ENCODE results near the gene ATG4C. TPM values are rescaled to one million over a fixed set of nuclear protein-coding genes. Genes with fewer than 3 reads are reported as not detected.
"Not testable (repeated sequence)": the region's sequence is repeated elsewhere in the genome, so short reads cannot be mapped to it uniquely, and the experiment has no call there.

Gene ATG4C
- total RNA-seq, 3 donors from 2014 or later (not counting 1 experiment from before 2014, with no cell fraction given): 4.8 to 9.7 (median 6.3) TPM

DNA sequence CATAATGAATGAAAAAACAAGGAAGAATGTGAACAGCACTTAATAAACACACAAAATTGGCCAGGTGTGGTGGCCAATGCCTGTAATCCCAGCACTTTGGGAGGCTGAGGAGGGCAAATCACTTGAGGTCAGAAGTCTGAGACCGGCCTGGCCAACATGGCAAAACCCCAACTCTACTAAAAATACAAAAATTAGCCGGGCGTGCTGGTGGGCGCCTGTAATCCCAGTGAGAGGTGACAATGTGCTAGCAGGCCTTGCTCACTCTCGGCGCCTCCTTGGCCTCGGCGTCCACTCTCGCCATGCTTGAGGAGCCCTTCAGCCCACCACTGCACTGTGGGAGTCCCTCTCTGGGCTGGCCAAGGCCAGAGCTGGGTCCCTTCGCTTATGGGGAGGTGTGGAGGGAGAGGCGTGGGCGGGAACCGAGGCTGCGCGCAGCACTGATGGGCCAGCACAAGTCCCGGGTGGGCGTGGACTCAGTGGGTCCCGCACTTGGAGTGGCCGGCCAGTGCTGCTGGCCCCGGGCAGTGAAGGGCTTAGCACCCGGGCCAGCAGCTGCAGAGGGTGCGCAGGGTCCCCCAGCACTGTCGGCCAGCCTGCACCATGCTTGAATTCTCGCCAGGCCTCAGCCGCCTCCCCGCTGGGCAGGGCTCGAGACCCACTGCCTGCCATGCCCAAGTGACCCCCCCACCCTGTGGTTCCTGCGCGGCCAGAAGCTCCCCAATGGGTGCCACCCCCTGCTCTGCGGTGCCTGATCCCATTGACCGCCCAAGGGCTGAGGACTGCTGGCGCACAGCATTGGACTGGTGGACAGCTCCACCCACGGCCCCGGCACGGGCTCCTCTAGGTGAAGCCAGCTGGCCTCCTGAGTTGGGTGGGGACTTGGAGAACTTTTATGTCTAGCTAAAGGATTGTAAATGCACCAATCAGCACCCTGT is 30.6 kb upstream of the ATG4C start:
- Mint-ChIP-seq H3K27ac (no peak overlapping the region), H3K27me3 (ENCODE audit: low read depth in 2 of 2) (peaks cover 0 to 3% of the 10 kb centered on the region in 2 donors), H3K4me3 (no peak overlapping the region), H3K4me1 (no peaks in the 10 kb centered on the region), H3K36me3 (no peaks in the 10 kb centered on the region), H3K9me3 (no peaks in the 10 kb centered on the region)
- ATAC-seq (no peak), DNase-seq (no peak)
- TF ChIP-seq, protein P1, sequence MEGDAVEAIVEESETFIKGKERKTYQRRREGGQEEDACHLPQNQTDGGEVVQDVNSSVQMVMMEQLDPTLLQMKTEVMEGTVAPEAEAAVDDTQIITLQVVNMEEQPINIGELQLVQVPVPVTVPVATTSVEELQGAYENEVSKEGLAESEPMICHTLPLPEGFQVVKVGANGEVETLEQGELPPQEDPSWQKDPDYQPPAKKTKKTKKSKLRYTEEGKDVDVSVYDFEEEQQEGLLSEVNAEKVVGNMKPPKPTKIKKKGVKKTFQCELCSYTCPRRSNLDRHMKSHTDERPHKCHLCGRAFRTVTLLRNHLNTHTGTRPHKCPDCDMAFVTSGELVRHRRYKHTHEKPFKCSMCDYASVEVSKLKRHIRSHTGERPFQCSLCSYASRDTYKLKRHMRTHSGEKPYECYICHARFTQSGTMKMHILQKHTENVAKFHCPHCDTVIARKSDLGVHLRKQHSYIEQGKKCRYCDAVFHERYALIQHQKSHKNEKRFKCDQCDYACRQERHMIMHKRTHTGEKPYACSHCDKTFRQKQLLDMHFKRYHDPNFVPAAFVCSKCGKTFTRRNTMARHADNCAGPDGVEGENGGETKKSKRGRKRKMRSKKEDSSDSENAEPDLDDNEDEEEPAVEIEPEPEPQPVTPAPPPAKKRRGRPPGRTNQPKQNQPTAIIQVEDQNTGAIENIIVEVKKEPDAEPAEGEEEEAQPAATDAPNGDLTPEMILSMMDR (IDR thresholded peaks at IDR 0.05): no peak
- H3K4me3 ChIP-seq (ENCODE audit: low read length): no peak overlapping the region
- H3K9me3 ChIP-seq (ENCODE audit: control insufficient read depth, insufficient read depth, low read length): no peaks in the 10 kb centered on the region
- H3K36me3 ChIP-seq (ENCODE audit: control insufficient read depth, insufficient read depth, low read length): no peaks in the 10 kb centered on the region
- intact Hi-C loops (cut with micrococcal nuclease): no loop called here
- H3K27ac ChIP-seq (ENCODE audit: low read length): no peak overlapping the region
- peaks cover 3% of the 10 kb centered on the region for H3K27me3 ChIP-seq (ENCODE audit: control insufficient read depth, insufficient read depth, low read length)
- 90% methylated on average over 35 of the region's 35 CpGs for WGBS (ENCODE audit: insufficient coverage)
- no peaks in the 10 kb centered on the region for H3K4me1 ChIP-seq (ENCODE audit: control insufficient read depth, insufficient read depth, low read length)

- ATAC-seq; H3K9me3 Mint-ChIP-seq; H3K27me3 ChIP-seq (ENCODE audit: control insufficient read depth, insufficient read depth, low read length); H3K4me3 Mint-ChIP-seq; H3K27me3 Mint-ChIP-seq (ENCODE audit: low read depth in 2 of 2); H3K36me3 Mint-ChIP-seq; H3K9me3 ChIP-seq (ENCODE audit: control insufficient read depth, insufficient read depth, low read length); H3K36me3 ChIP-seq (ENCODE audit: control insufficient read depth, insufficient read depth, low read length); H3K4me3 ChIP-seq (ENCODE audit: low read length); H3K4me1 ChIP-seq (ENCODE audit: control insufficient read depth, insufficient read depth, low read length); intact Hi-C loops (cut with micrococcal nuclease); DNase-seq; H3K27ac ChIP-seq (ENCODE audit: low read length); H3K27ac Mint-ChIP-seq; H3K4me1 Mint-ChIP-seq: not testable (repeated sequence)
- 92% methylated on average over 13 of the region's 13 CpGs for WGBS (ENCODE audit: insufficient coverage)
These were observed 29.0 kb upstream of the ATG4C start for GRCh38 chr1:62754938-62755337.

DNA sequence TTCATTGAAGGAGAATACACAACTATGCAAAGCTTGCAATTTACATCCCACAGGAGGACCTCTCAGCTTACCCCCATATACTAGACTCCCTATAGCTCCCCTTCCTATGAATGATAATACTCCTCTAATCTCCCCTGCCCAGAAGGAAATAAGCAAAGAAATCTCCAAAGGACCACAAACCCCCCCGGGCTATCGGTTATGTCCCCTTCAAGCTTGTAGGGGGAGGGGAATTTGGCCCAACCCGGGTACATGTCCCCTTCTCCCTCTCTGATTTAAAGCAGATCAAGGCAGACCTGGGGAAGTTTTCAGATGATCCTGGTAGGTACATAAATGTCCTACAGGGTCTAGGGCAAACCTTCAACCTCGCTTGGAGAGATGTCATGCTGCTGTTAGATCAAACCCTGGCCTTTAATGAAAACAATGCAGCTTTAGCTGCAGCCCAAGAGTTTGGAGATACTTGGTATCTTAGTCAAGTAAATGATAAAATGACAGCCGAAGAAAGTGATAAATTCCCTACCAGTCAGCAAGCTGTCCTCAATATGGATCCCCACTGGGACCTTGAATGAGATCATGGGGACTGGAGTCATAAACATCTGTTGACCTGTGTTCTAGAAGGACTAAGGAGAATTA is 27.6 kb upstream of the ATG4C start:
- not testable (repeated sequence) for DNase-seq; H3K36me3 ChIP-seq (ENCODE audit: control insufficient read depth, insufficient read depth, low read length); H3K27me3 Mint-ChIP-seq (ENCODE audit: low read depth in 2 of 2)

GRCh38 chr1:62759232-62759875 is 24.6 kb upstream of the ATG4C start:
- H3K9me3 Mint-ChIP-seq; DNase-seq; H3K9me3 ChIP-seq (ENCODE audit: control insufficient read depth, insufficient read depth, low read length); H3K36me3 Mint-ChIP-seq; H3K4me3 ChIP-seq (ENCODE audit: low read length); H3K27me3 ChIP-seq (ENCODE audit: control insufficient read depth, insufficient read depth, low read length); H3K4me1 ChIP-seq (ENCODE audit: control insufficient read depth, insufficient read depth, low read length); H3K4me3 Mint-ChIP-seq; H3K36me3 ChIP-seq (ENCODE audit: control insufficient read depth, insufficient read depth, low read length); ATAC-seq; H3K4me1 Mint-ChIP-seq; H3K27ac Mint-ChIP-seq; H3K27me3 Mint-ChIP-seq (ENCODE audit: low read depth in 2 of 2); H3K27ac ChIP-seq (ENCODE audit: low read length); intact Hi-C loops (cut with micrococcal nuclease): not testable (repeated sequence)
- WGBS (ENCODE audit: insufficient coverage): 9% methylated on average over 2 of the region's 5 CpGs

More for the DNA sequence above, 27.6 kb upstream of the ATG4C start:
- H3K36me3 Mint-ChIP-seq; H3K4me3 ChIP-seq (ENCODE audit: low read length); H3K4me1 Mint-ChIP-seq; H3K9me3 ChIP-seq (ENCODE audit: control insufficient read depth, insufficient read depth, low read length); H3K9me3 Mint-ChIP-seq; H3K27me3 ChIP-seq (ENCODE audit: control insufficient read depth, insufficient read depth, low read length); intact Hi-C loops (cut with micrococcal nuclease); H3K4me1 ChIP-seq (ENCODE audit: control insufficient read depth, insufficient read depth, low read length); H3K4me3 Mint-ChIP-seq; H3K27ac ChIP-seq (ENCODE audit: low read length); H3K27ac Mint-ChIP-seq; ATAC-seq: not testable (repeated sequence)
- WGBS (ENCODE audit: insufficient coverage): 84% methylated on average over 2 of the region's 5 CpGs

DNA sequence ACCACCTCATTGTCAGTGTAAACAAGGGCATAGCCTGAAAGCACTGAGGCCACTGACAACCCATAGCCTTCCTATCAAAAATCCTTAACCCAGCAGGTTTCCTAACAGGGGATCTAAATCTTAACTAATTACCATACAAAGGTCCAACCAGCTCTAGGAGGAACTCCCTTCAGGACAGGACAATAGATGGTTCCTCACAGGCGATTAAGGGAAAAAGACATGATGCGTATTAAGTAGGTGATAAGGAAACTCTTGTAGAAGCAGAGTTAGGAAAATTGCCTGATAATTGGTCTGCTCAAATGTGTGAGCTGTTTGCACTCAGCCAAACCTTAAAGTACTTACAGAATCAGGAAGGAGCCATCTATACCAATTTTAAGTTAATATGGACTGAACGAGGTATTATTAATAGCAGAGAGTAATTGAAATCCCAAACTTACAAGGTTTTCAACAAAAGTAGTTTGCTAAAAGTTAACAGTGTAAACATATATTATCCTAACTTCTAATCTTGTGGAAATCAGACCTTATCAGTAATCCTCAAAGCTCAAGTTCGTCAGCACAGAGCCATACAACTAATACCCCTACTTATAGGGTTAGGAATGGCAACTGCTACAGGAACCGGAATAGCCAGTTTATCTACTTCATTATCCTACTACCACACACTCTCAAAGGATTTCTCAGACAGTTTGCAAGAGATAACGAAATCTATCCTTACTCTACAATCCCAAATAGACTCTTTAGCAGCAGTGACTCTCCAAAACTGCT is 23.7 kb upstream of the ATG4C start:
- not testable (repeated sequence) for H3K27me3 Mint-ChIP-seq (ENCODE audit: low read depth in 2 of 2); H3K9me3 Mint-ChIP-seq
- WGBS (ENCODE audit: insufficient coverage): 89% methylated on average over 3 of the region's 6 CpGs

GRCh38 chr1:62761223-62761870 is 22.6 kb upstream of the ATG4C start:
- H3K36me3 Mint-ChIP-seq; H3K4me3 Mint-ChIP-seq; H3K4me1 Mint-ChIP-seq; H3K9me3 Mint-ChIP-seq; H3K27me3 ChIP-seq (ENCODE audit: control insufficient read depth, insufficient read depth, low read length); H3K27ac ChIP-seq (ENCODE audit: low read length); intact Hi-C loops (cut with micrococcal nuclease); H3K4me1 ChIP-seq (ENCODE audit: control insufficient read depth, insufficient read depth, low read length); H3K27ac Mint-ChIP-seq; H3K9me3 ChIP-seq (ENCODE audit: control insufficient read depth, insufficient read depth, low read length); DNase-seq; H3K36me3 ChIP-seq (ENCODE audit: control insufficient read depth, insufficient read depth, low read length); H3K4me3 ChIP-seq (ENCODE audit: low read length); ATAC-seq: not testable (repeated sequence)
- 96% methylated on average over 30 of the region's 30 CpGs for WGBS (ENCODE audit: insufficient coverage)
- H3K27me3 Mint-ChIP-seq (ENCODE audit: low read depth in 2 of 2): peaks cover 9 to 11% of the 10 kb centered on the region in 2 donors

More for the DNA sequence above, 23.7 kb upstream of the ATG4C start:
- H3K27ac Mint-ChIP-seq; H3K4me3 ChIP-seq (ENCODE audit: low read length); intact Hi-C loops (cut with micrococcal nuclease); H3K36me3 ChIP-seq (ENCODE audit: control insufficient read depth, insufficient read depth, low read length); H3K4me1 Mint-ChIP-seq; H3K9me3 ChIP-seq (ENCODE audit: control insufficient read depth, insufficient read depth, low read length); DNase-seq; H3K27me3 ChIP-seq (ENCODE audit: control insufficient read depth, insufficient read depth, low read length); H3K4me3 Mint-ChIP-seq; ATAC-seq; H3K27ac ChIP-seq (ENCODE audit: low read length); H3K36me3 Mint-ChIP-seq; H3K4me1 ChIP-seq (ENCODE audit: control insufficient read depth, insufficient read depth, low read length): not testable (repeated sequence)
